Fibroblast of skin of left biceps (primary cell): Measurements from ENCODE around the gene PPP4C.
"Not testable (repeated sequence)": the region's sequence is repeated elsewhere in the genome, so short reads cannot be mapped to it uniquely, and the experiment has no call there.

Experiments used
- DNase-seq, 2 experiments: peaks; one replicate each; pipeline ENCODE4 v3.0.0-alpha.2; 2013; ENCODE audit warnings: low read depth in 2 of 2

The PPP4C gene

DNA sequence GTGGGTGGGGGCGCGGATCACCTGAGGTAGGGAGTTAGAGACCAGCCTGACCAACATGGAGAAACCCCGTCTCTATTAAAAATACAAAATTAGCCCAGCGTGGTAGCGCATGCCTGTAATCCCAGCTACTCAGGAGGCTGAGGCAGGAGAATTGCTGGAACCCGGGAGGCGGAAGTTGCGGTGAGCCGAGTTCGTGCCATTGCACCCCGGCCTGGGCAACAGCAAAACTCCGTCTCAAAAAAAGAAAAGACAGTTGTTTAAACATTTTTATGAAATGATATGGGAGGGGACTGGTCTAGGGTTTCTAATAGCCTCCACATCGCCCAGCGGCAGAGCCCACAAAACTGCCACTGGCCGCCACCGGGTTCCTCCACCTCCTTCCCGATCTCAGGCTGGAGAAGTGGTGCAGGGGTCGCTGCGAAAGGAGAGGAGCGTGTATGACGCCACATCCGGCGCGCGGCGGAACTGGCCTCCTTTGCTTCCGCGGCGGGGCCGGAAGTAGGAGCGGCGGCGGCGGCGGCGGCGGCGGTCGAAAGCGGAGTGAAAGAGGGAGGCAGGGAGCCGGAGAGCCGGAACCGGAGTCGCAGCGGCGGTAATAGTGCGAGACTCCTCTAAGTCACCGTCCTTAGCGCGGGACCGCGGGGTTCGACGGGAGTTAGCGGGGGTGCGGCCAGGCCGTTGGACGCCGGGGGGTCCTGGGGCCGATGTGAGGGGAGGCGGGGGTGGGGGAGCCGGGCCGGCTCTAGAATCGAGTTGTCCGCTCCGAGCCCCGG is at the start of gene PPP4C:
TSS of gene PPP4C (plus strand) at position 492 of the 773 bp plus-strand sequence. CDS start 384 bp downstream, outside the sequence.
- DNase-seq: peak; percentile 59 to 64

DNA sequence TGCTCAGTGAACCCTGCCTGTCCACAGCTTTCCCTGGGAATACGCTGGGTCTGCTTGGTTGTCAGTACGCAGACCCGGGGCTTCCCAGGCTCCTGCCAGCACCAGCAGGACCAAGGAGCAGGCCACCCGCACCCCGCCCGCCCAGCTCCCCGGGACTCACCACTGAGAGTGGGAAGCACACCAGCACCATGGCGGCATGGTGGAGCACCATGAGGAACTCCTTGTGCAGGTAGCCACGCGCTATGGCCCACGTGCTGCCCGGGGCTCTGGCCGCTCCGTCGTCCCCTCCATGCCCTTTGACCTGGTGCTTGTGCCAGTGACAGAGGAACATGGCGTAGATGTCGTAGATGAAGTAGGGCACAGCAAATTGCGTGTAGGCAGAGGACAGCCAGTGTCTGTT is 49.3 kb upstream of the PPP4C start:
- DNase-seq: no peak

DNA sequence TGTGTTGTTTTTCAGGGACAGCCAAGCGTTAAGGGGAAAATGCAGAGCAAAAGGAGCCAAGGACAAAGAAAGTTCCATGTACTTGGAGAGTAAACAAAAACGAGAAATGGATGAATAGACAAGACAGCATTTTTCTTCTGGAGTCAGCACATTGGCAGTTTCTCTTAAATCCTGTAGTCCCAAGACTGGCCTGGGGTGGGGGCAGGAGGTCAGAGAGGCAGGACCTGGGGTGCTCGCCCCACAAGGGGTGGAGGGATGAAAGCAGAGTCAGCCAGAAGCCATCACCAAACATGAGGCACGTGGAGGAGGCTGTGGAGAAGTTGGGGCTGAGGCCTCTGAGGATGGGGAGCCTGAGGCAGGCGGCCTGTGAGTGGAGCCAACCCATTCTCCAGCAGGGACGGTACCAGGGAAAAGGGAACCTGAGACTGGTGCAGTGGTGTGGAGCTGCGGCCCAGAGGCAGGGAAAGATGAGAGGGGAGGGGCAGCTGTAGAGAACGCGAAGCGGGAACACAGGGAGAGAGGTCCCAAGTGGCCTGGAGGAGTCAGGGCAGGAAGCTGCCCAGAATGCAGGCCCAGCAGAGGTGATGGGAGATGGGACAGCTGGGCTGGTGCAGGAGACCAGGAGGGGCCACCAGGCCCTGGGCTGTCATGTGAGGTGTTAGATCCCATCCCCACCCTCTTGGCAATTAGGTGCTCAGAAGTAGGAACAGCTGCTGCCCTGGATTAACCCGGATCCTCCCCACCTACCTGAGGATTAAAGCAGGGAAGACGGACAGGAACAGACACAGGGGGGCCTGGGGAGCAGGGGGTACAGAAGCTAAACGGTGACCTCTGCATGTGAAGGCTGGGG is 48.0 kb upstream of the PPP4C start:
- DNase-seq: no peak

GRCh38 chr16:30028438-30029076 is 47.2 kb upstream of the PPP4C start:
- no peak for DNase-seq

- DNase-seq: no peak
These were observed 45.6 kb upstream of the PPP4C start for GRCh38 chr16:30030011-30030685.

DNA sequence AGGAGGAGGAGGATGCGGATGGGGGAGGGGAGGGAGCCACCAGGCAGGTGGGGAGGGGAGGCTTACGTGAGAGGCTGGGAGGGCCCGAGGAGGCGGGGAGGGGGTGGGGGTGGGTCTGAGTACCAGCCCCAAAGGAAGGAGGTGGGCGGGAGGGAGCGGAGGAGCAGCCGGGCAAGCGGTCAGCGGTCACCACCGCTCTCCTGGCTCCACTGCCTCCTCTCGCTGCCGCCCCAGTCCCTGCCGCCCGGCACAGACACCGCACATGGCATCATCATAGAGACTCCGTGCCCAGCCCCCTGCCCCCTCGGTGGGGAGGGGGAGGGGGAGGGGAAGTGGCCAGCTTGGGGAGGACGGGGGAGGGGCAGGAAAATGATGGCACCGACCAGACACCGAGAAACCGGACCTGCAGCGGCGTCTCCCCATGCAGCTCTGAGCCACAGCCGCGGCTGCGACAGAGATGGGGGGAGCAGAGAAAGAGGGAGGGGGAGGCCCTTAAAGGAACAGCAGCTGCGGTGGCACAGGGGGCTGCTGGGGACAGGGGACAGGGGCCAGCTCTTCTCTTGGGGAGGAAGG is 44.9 kb upstream of the PPP4C start, which contains the start of gene TLCD3B:
TSS of gene TLCD3B (minus strand) at position 431 of the 573 bp plus-strand sequence. CDS start 744 bp downstream, outside the sequence.
- no peak for DNase-seq

GRCh38 chr16:30031477-30031918 is 44.3 kb upstream of the PPP4C start:
- DNase-seq: no peak

- DNase-seq: no peak
These were observed 43.5 kb upstream of the PPP4C start for GRCh38 chr16:30032083-30032819.

DNA sequence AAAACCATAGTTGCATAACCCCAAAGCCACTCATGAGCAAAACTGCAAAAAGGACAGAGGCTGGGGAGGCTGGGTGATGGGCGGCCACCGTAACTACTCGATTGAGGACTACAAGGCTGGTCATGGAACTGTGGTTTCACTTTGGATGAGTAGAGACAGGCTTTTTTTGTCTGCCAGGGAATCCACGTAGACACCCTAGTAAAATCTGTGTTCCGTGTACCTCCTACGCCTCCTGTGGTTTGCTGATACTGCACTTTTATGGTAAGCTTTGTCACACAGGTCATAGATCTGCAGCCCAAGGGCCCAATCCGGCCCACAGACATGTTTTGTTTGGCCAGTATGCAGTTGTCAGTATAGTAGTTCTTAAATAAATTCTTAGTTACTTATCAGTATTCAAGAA is 42.5 kb upstream of the PPP4C start:
- no peak for DNase-seq

DNA sequence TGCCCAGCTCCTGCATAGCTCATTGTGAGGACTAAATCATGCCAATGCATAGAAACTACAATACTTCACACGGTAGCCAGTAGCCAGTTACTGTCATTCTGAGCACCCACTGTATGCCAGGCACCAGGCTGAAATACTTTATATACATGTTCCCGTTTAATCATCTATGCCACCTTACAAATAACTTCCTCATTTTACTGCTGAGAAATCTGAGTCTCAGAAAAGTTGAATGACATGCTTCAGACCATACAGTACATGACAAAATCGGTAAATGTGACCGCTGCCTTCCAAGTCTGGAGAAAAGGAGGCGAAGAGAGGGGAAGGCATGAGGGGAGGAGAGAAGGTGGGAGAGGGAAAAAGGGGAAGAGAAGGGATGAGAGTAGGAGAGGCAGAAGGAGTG is 35.6 kb upstream of the PPP4C start:
- no peak for DNase-seq

DNA sequence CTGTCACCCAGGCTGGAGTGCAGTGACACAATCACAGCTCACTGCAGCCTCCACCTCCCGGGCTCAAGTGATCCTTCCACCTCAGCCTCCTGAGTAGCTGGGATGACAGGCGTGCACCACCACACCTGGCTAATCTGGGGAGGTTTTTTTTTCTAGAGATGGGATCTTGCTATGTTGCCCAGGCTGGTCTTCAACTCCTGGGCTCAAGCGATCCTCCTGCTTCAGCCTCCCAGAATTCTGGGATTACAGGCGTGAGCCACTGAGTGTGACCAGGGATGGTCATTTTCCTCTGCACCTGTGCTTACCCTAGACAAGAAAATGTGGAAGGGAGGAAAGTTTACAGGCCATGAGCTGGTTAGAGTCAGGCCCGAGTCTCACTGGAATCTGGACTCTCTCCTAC is 35.1 kb upstream of the PPP4C start:
- DNase-seq: not testable (repeated sequence)

DNA sequence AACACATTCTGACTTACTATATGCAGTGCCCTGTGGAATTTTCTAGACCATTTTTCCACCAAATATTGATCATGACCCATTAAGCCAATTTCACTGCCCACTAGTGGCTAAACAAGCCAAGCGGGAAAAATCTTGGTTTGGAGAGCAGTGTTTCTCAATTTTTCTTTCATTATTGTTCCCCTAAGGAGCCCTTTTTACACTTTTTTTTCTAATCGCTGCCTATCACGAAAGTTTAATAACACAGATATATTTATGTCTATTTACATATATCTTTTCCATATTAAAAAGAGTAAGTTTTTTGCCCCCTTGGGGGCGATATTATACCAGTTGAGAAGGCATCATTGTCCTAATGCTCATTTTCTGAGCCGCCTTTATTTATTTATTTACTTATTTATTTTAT is 34.0 kb upstream of the PPP4C start:
- no peak for DNase-seq

DNA sequence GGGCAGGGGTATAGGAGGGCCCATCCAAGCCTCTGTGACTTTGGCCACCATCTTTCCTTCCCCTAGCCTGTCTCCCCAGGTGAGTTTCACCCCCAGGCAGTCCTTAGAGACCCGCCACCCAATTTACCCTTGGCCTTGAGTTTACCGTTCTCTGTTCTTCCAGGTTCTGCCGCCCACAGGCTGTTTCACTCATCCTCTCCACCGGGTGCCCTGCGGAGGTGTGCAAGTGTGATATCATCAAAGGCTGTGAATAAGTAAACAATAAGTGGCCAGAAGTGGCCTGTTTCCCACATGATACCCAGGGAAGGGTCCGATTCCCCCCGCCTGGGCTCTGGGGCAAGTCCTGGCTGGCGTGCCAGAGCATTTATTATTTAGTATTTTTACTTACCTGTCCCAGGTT is 29.6 kb upstream of the PPP4C start:
- no peak for DNase-seq

- DNase-seq: no peak
These were observed 29.2 kb upstream of the PPP4C start for GRCh38 chr16:30046588-30046987.

- DNase-seq: no peak
These were observed 25.9 kb upstream of the PPP4C start for GRCh38 chr16:30049871-30050270.

GRCh38 chr16:30051518-30051917 is 24.3 kb upstream of the PPP4C start:
- DNase-seq: no peak

- DNase-seq: peak; percentile 68 to 71
These were observed 23.0 kb upstream of the PPP4C start for GRCh38 chr16:30052671-30053372.

GRCh38 chr16:30053376-30054015 is 22.3 kb upstream of the PPP4C start:
- no peak for DNase-seq

- DNase-seq: no peak
These were observed 21.3 kb upstream of the PPP4C start for GRCh38 chr16:30054451-30054850.
